ENCODE measurements around the gene DLX1.

GRCh38 chr2:172119089-172119488, 33.8 kb downstream of the DLX1 start:
- TF ChIP-seq, protein P1, sequence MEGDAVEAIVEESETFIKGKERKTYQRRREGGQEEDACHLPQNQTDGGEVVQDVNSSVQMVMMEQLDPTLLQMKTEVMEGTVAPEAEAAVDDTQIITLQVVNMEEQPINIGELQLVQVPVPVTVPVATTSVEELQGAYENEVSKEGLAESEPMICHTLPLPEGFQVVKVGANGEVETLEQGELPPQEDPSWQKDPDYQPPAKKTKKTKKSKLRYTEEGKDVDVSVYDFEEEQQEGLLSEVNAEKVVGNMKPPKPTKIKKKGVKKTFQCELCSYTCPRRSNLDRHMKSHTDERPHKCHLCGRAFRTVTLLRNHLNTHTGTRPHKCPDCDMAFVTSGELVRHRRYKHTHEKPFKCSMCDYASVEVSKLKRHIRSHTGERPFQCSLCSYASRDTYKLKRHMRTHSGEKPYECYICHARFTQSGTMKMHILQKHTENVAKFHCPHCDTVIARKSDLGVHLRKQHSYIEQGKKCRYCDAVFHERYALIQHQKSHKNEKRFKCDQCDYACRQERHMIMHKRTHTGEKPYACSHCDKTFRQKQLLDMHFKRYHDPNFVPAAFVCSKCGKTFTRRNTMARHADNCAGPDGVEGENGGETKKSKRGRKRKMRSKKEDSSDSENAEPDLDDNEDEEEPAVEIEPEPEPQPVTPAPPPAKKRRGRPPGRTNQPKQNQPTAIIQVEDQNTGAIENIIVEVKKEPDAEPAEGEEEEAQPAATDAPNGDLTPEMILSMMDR (conservative IDR thresholded peaks at IDR 0.05 in 1 of 2, IDR thresholded peaks at IDR 0.05 in 1 of 2; ENCODE audit: low read depth in 1 of 2, low read length in 2 of 2), result no peak
- TF ChIP-seq EZH2 (IDR thresholded peaks at IDR 0.05; ENCODE audit: low read length, missing control alignments), result no peak

All from fibroblast of lung (primary cell).